ENCODE data around the gene BPIFB1.

Gene BPIFB1

GRCh38 chr20:33282991-33283555, at the start of gene BPIFB1:
TSS of gene BPIFB1 (plus strand) at chr20:33283214. CDS start at chr20:33286074, 2,860 bp downstream.
- intact Hi-C loops (cut with DNase I) = no loop called here
- DNase-seq = no peak

- intact Hi-C loops (cut with DNase I) = no loop called here
- no peak for DNase-seq
Measured at GRCh38 chr20:33234050-33234449, 49.0 kb upstream of the BPIFB1 start.

- DNase-seq = no peak
- intact Hi-C loops (cut with DNase I) = no loop called here
Measured at GRCh38 chr20:33235696-33236095, 47.3 kb upstream of the BPIFB1 start, which contains the start of gene BPIFA1. TSS of gene BPIFA1 (plus strand) at chr20:33235996. CDS start at chr20:33237712, 1,716 bp downstream.

GRCh38 chr20:33236351-33236750, 46.7 kb upstream of the BPIFB1 start:
- intact Hi-C loops (cut with DNase I) = no loop called here

GRCh38 chr20:33237989-33238388, 45.0 kb upstream of the BPIFB1 start:
- DNase-seq = no peak
- intact Hi-C loops (cut with DNase I) = no loop called here

More at GRCh38 chr20:33236351-33236750, 46.7 kb upstream of the BPIFB1 start:
- no peak for DNase-seq

- intact Hi-C loops (cut with DNase I) = no loop called here
- DNase-seq = no peak
Measured at GRCh38 chr20:33239418-33239817, 43.6 kb upstream of the BPIFB1 start.

- intact Hi-C loops (cut with DNase I) = no loop called here
- no peak for DNase-seq
Measured at GRCh38 chr20:33239979-33240736, 42.9 kb upstream of the BPIFB1 start.

GRCh38 chr20:33240923-33241322, 42.1 kb upstream of the BPIFB1 start:
- intact Hi-C loops (cut with DNase I) = no loop called here
- no peak for DNase-seq

- intact Hi-C loops (cut with DNase I) = no loop called here
Measured at GRCh38 chr20:33242319-33243100, 40.5 kb upstream of the BPIFB1 start.

GRCh38 chr20:33246077-33246476, 36.9 kb upstream of the BPIFB1 start:
- intact Hi-C loops (cut with DNase I) = no loop called here
- no peak for DNase-seq

More at GRCh38 chr20:33242319-33243100, 40.5 kb upstream of the BPIFB1 start:
- DNase-seq = no peak

- intact Hi-C loops (cut with DNase I) = no loop called here
- no peak for DNase-seq
Measured at GRCh38 chr20:33249456-33249855, 33.6 kb upstream of the BPIFB1 start.

- intact Hi-C loops (cut with DNase I) = no loop called here
- DNase-seq = no peak
Measured at GRCh38 chr20:33250666-33251065, 32.3 kb upstream of the BPIFB1 start.

- no peak for DNase-seq
- intact Hi-C loops (cut with DNase I) = no loop called here
Measured at GRCh38 chr20:33251496-33251895, 31.5 kb upstream of the BPIFB1 start.

- intact Hi-C loops (cut with DNase I) = no loop called here
- no peak for DNase-seq
Measured at GRCh38 chr20:33252460-33252859, 30.6 kb upstream of the BPIFB1 start.

GRCh38 chr20:33255005-33255404, 28.0 kb upstream of the BPIFB1 start:
- DNase-seq = no peak
- intact Hi-C loops (cut with DNase I) = no loop called here

GRCh38 chr20:33257237-33257636, 25.8 kb upstream of the BPIFB1 start:
- intact Hi-C loops (cut with DNase I) = no loop called here
- DNase-seq = no peak

- intact Hi-C loops (cut with DNase I) = no loop called here
Measured at GRCh38 chr20:33259371-33259770, 23.6 kb upstream of the BPIFB1 start.

GRCh38 chr20:33261465-33261864, 21.5 kb upstream of the BPIFB1 start:
- DNase-seq = no peak

More at GRCh38 chr20:33259371-33259770, 23.6 kb upstream of the BPIFB1 start:
- DNase-seq = no peak

GRCh38 chr20:33262658-33263065, 20.4 kb upstream of the BPIFB1 start:
- intact Hi-C loops (cut with DNase I) = no loop called here
- peak in 41 of 42 donors; percentile 19 to 87 (median 60) for DNase-seq

More at GRCh38 chr20:33261465-33261864, 21.5 kb upstream of the BPIFB1 start:
- intact Hi-C loops (cut with DNase I) = no loop called here

GRCh38 chr20:33263784-33264183, 19.2 kb upstream of the BPIFB1 start:
- intact Hi-C loops (cut with DNase I) = no loop called here
- peak in 6 of 42 donors; percentile 10 to 63 (median 26) for DNase-seq
